Psoas muscle (tissue), 8 donors: ENCODE data around the gene SSH2. TPM values are rescaled to one million over a fixed set of nuclear protein-coding genes. Genes with fewer than 3 reads are reported as not detected.
A peak's percentile ranks its signal among the peaks of the same experiment; 100 is the strongest.

Source experiments
- ATAC-seq, 4 donors: fragments of 200-7000 bp; cut with Tn5 transposase; one replicate each; pipeline ENCODE4 v1.9.1; 2020; ENCODE audit warnings: moderate library complexity in 3 of 4, mild to moderate bottlenecking in 2 of 4
- DNase-seq, 2 donors: peaks; one replicate each; pipeline ENCODE4 v3.0.0-alpha.2; 2020
- H3K27ac ChIP-seq: fragments of 200-600 bp; one replicate; pipeline ENCODE4 v1.8.0; 2022
- H3K27me3 ChIP-seq, 3 donors: fragments of 200-600 bp in 1 of 3; one replicate each; pipeline versions ENCODE4 v1.6.1 to v1.8.0; 2013 to 2022; ENCODE audit warnings: low read length in 2 of 3, mild to moderate bottlenecking in 2 of 3, moderate library complexity in 1 of 3; ENCODE audit not compliant: insufficient read depth in 3 of 3
- H3K36me3 ChIP-seq, 2 donors: fragments of 200-600 bp in 1 of 2; one replicate each; pipeline versions ENCODE4 v1.6.1 to v1.8.0; 2013 to 2022; ENCODE audit warnings: low read depth in 1 of 2, mild to moderate bottlenecking in 1 of 2, moderate library complexity in 1 of 2; ENCODE audit not compliant: insufficient read depth in 1 of 2
- H3K4me1 ChIP-seq: fragments of 200-600 bp; one replicate; pipeline ENCODE4 v1.8.0; 2022
- H3K4me3 ChIP-seq: fragments of 200-600 bp; one replicate; pipeline ENCODE4 v1.8.0; 2022; ENCODE audit warnings: mild to moderate bottlenecking
- H3K9me3 ChIP-seq: fragments of 200-600 bp; one replicate; pipeline ENCODE4 v1.8.0; 2022
- CTCF ChIP-seq: fragments of 200-600 bp; IDR thresholded peaks from one replicate; pipeline ENCODE4 v1.8.0; 2022; ENCODE audit warnings: antibody characterized with exemption
- WGBS, 3 donors: extraction: QIAGEN DNeasy Blood & Tissue Kit; methylation state at CpG; one replicate each; pipeline versions ENCODE4 v1.1.6 to v1.1.7; 2013; 5-methylcytosine and 5-hydroxymethylcytosine counted together
- intact Hi-C, 2 donors: fragments of 100-400 bp; cut with DNase I; formaldehyde crosslinking; loops; one replicate each; pipeline versions ENCODE4 v1.11.0 to v1.14.2; 2022
- polyA plus RNA-seq, 3 donors: library from polyadenylated mRNA; stranded (reverse); fragments of 200-250 nt; gene quantifications; one replicate each; pipeline ENCODE4 v1.2.3, GENCODE V29; 2013
- total RNA-seq, 4 donors: library from RNA; stranded (reverse); fragmentation: NEBNext Ultra II Directional in 2 of 4; extraction: Animal tissue kit (Norgen Biotek cat#: 25700) in 2 of 4; gene quantifications; one replicate each; pipeline versions ENCODE4 v1.2.1 to v1.2.4, GENCODE V29; 2021 to 2023
- donor health status: healthy with polysubstance abuse.
- donor health status: DM: no; HTN: no; CAD: no; lungs with moderate emphysema.
- donor health status: Bipolar disorder and iron deficiency.
- donor health status: healthy.
- donor health status: DM: yes; HTN: yes; CAD: no.
- donor health status: DM: no; HTN: no; CAD: no.
- donor health status: DM: no; HTN: no; CAD: no.
- donor health status: DM: yes; HTN: yes; CAD: no.

SSH2 gene
- total and polyA plus RNA-seq, 7 donors, result 28.0 to 168 (median 107) TPM

DNA sequence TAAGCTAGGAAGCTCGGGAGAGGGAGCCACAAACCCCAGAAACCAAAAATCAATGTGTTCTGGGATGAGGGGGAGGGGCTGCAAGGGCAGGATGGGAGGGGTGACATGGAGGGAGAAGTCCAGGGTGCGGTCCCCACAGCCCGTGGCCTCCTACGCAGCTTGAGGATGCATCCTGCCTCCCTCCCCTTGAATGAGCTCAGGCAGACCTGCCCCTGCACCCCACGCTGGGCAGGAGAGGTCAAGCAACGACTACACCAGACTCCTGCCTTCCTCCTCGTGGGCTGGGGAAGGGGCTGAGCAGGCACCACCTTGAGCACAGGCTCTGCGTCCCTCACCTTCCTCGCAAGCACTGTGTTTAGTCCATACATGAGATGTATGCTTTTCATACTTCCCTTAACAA lies 333.2 kb downstream of the SSH2 start:
- Histone ChIP-seq H3K36me3 (no peaks in the 10 kb centered on the region), H3K27ac (no peak overlapping the region), H3K9me3 (no peaks in the 10 kb centered on the region), H3K4me3 (no peak overlapping the region), H3K4me1 (peaks cover 24% of the 10 kb centered on the region), H3K27me3 (no peaks in the 10 kb centered on the region)
- intact Hi-C loops, result no loop called here
- 65 to 74% (median 66%) methylated on average over 9 of the region's 9 CpGs for WGBS, 3 donors
- no peak for ATAC-seq
- no peak for TF ChIP-seq CTCF
- no peak for DNase-seq

DNA sequence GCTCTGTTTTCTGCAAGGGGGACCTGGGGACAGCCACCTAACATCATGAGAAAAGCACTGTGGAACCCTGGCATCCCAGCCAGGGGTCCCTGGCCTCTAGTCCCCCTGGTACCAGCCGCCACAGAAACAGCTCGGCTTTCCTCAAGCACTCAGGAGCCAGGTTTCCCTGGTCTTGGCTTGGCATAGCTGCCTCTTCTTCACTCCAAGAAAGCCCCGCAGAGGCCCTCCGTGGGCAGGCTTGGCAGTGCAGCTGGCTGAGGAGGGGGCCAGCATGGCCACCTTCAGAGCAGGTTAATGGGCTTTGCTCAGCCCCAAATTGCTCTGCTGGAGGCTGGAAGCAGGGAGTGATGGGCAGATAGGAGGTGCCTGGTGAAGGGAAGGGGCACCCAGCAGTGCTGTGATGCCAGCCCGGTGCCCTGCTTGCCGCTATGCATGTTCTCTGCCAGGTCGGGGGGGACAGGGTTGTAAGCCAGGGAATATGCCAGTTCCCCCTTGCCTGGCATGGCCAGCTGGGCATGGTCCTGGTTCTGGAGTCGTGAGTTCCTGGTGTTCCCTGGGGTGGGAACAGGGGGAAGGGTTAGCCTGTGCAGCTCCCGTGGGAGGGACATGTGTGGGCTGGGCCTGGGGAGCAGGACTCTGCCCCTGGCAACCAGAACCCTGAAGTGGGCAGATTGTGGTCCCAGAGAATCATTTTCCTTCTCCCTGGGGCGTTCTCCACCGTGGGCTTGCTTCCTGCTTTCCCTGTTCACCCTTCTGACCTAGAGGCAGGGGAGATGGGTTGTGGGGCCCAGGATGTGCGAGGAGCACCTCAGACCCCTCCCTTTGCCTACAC lies 333.9 kb downstream of the SSH2 start:
- 70 to 84% (median 71%) methylated on average over 12 of the region's 12 CpGs for WGBS, 3 donors
- intact Hi-C loops, result no loop called here
- H3K36me3 ChIP-seq, result no peaks in the 10 kb centered on the region
- H3K4me1 ChIP-seq, result peaks cover 30% of the 10 kb centered on the region
- no peaks in the 10 kb centered on the region for H3K9me3 ChIP-seq
- H3K4me3 ChIP-seq, result no peak overlapping the region
- no peaks in the 10 kb centered on the region for H3K27me3 ChIP-seq
- no peak for DNase-seq
- no peak overlapping the region for H3K27ac ChIP-seq
- TF ChIP-seq CTCF, result no peak
- ATAC-seq, result no peak

- Histone ChIP-seq H3K4me1 (peaks cover 39% of the 10 kb centered on the region), H3K36me3 (no peaks in the 10 kb centered on the region), H3K27me3 (no peaks in the 10 kb centered on the region), H3K9me3 (no peaks in the 10 kb centered on the region), H3K27ac (no peak overlapping the region), H3K4me3 (no peak overlapping the region)
- ATAC-seq (no peak), DNase-seq (no peak)
- intact Hi-C loops, result no loop called here
- WGBS, 3 donors, result 74 to 80% (median 77%) methylated on average over 6 to 7 of the region's 7 CpGs
- TF ChIP-seq CTCF, result no peak
These were observed 334.7 kb downstream of the SSH2 start for GRCh38 chr17:29595107-29595942.

GRCh38 chr17:29594519-29595090 lies 335.4 kb downstream of the SSH2 start:
- Histone ChIP-seq H3K36me3 (no peaks in the 10 kb centered on the region), H3K27ac (no peak overlapping the region), H3K4me1 (peaks cover 44% of the 10 kb centered on the region), H3K4me3 (peak overlapping the region; percentile 84), H3K9me3 (no peaks in the 10 kb centered on the region), H3K27me3 (no peaks in the 10 kb centered on the region)
- 90 to 97% (median 92%) methylated on average over 11 of the region's 11 CpGs for WGBS, 3 donors
- no peak for DNase-seq
- no peak for ATAC-seq
- intact Hi-C loops, result no loop called here
- TF ChIP-seq CTCF, result no peak
